Kidney epithelial cell (primary cell): ENCODE measurements around the gene ZNF516. TPM values are rescaled to one million over a fixed set of nuclear protein-coding genes. Genes with fewer than 3 reads are reported as not detected.

Experiments
- DNase-seq: peaks from one replicate; pipeline ENCODE4 v3.0.0-alpha.2; 2010; ENCODE audit warnings: low read depth
- H3K27me3 ChIP-seq: 2 replicates; pipeline ENCODE4 v1.6.0; 2011; ENCODE audit warnings: low read length; ENCODE audit not compliant: control insufficient read depth, insufficient read depth
- H3K36me3 ChIP-seq: 2 replicates; pipeline ENCODE4 v1.5.1; 2011; ENCODE audit warnings: low read length; ENCODE audit not compliant: control insufficient read depth, insufficient read depth
- H3K4me3 ChIP-seq: 2 replicates; pipeline ENCODE4 v1.5.1; 2011; ENCODE audit warnings: low read depth, mild to moderate bottlenecking, control low read depth, low read length
- total RNA-seq: library from RNA; depleted of rRNA; stranded (reverse); fragments of >200 nt; gene quantifications from 2 replicates; pipeline ENCODE4 v1.2.3, GENCODE V29; 2015
- TF ChIP-seq, protein P1 (sequence below): IDR thresholded peaks from 2 replicates; pipeline ENCODE4 v1.5.1; 2011; ENCODE audit warnings: mild to moderate bottlenecking, moderate library complexity, low read length, control low read depth, inconsistent platforms; ENCODE audit not compliant: insufficient read depth, poor library complexity, severe bottlenecking

Gene ZNF516
- total RNA-seq, 1 donor from 2014 or later = 56.1 TPM

DNA sequence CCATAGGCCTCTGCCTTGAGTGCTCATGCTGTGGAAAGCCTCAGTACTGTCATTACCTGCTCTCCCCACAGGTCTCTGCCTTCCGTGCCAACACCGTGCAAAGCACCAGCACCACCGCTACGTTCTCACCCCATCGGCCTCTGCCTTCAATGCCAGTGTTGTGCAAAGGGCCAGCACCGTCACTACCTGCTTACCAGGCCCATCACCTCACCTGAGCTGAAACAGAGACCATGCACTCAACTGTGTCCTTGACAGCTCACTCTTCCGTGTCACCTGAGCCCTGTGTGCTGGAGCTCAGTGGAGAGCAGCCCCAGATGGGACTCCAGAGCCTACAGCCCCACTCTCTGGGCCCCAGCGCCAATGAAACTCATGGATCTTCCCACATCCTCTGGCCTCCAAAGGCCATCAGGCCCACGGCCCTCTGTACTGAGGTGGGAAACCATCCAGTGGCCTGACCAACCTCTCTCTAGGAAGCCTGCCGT is 62.7 kb downstream of the ZNF516 start:
- no peak for DNase-seq
- no peak overlapping the region for H3K4me3 ChIP-seq
- TF ChIP-seq, protein P1, sequence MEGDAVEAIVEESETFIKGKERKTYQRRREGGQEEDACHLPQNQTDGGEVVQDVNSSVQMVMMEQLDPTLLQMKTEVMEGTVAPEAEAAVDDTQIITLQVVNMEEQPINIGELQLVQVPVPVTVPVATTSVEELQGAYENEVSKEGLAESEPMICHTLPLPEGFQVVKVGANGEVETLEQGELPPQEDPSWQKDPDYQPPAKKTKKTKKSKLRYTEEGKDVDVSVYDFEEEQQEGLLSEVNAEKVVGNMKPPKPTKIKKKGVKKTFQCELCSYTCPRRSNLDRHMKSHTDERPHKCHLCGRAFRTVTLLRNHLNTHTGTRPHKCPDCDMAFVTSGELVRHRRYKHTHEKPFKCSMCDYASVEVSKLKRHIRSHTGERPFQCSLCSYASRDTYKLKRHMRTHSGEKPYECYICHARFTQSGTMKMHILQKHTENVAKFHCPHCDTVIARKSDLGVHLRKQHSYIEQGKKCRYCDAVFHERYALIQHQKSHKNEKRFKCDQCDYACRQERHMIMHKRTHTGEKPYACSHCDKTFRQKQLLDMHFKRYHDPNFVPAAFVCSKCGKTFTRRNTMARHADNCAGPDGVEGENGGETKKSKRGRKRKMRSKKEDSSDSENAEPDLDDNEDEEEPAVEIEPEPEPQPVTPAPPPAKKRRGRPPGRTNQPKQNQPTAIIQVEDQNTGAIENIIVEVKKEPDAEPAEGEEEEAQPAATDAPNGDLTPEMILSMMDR = no peak
- H3K27me3 ChIP-seq = no peaks in the 10 kb centered on the region
- H3K36me3 ChIP-seq = peaks cover 2% of the 10 kb centered on the region

DNA sequence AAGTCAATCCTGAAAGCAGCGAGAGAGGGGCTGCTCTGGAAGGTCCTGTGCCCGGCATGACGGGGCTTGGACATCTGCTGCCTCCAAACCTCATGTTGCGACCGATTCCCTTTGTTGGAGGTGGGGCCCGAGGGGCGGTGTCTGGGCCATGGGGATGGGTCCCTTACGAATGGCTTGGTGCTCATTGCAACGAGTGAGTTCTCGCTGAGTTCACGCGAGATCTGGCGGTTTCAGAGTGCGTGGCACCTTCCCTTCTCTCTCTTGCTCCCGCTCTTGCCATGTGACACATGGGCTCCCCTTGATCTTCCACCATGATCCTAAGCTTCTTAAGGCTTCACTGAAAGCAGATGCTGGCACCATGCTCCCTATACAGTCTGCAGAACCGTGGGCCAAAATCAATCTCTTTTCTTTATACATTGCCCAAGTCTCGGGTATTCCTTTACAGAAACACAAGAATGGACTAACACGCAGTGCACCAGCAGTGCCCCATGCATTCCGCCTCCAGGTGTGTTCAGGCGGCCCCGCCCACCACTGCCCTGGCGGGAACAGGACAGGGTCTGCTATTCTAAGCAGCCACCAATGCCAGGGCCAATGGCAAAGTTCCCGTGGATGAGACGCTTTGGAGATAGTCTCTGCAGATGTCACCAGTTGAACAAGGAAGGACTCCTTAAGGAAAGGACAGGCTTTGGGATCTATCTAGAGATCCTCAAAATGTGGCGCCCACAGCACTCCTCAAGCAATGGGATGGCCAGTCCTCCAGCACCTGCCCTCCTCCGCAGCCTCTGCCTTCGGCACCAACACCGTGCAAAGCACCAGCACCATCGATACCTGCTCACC is 63.4 kb downstream of the ZNF516 start:
- DNase-seq = no peak
- H3K4me3 ChIP-seq = no peak overlapping the region
- TF ChIP-seq, protein P1 = no peak
- peaks cover 2% of the 10 kb centered on the region for H3K36me3 ChIP-seq
- no peaks in the 10 kb centered on the region for H3K27me3 ChIP-seq

DNA sequence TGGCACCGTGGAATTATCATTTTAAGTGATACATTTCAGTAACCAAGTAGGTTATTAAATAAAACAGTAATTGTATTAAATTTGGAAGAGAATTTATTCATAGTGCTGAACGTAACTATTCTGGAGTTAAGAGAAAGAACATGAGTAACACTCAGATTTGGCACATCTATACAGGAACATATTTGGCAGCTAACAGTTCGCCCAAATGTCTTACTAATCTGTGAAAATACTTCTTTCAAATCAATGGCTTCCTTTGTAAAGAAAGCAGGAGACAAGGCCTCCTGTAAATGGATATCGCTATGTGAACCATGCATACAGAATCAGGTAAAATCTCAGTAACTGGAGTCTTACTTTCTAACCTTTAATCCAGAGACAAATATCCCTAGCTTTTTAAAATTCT is 64.4 kb downstream of the ZNF516 start:
- TF ChIP-seq, protein P1 = no peak
- DNase-seq = no peak
- Histone ChIP-seq H3K27me3 (no peaks in the 10 kb centered on the region), H3K36me3 (no peaks in the 10 kb centered on the region), H3K4me3 (no peak overlapping the region)

DNA sequence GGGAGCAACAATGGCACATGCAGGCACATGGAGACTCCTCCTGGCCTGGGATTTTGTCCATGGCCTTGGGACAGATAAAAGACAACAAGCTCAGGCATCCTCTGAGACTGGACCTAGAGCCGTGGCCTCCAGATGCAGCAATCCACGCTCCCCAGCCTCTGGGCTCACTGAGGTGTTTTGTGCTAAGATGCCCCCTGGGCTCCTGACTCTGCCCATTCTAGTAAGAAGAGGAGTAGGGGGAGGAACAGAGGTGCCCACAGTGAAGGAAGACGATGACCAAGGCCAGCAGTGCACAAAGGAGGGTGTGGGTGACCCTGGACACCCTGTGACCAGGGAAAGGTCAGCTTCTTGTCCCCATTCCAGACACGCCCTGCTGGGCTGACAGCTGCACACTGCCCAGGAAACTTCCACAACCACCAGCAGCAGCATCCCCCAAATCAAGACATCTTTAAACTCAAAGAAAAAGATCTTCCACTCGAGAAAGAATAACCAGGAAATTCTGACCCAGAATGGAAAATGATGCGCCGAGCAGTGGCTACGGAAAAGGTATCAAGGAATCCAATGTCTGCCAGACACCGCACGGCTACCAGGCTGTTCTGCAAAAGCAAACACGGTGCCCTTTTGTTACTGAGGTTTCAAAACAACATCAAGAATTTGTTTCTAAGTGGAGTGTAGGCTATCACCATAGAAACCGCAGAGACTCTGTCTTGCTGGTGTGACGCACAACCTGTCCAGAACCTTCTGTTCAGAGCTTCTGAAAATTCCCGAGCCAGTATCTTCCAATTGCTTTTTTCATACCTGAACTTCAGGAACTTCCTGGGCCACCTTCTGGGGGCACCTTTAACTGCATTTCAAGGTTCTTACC is 65.5 kb downstream of the ZNF516 start:
- TF ChIP-seq, protein P1 = no peak
- DNase-seq = no peak
- no peak overlapping the region for H3K4me3 ChIP-seq
- H3K36me3 ChIP-seq = no peaks in the 10 kb centered on the region
- H3K27me3 ChIP-seq = no peaks in the 10 kb centered on the region

DNA sequence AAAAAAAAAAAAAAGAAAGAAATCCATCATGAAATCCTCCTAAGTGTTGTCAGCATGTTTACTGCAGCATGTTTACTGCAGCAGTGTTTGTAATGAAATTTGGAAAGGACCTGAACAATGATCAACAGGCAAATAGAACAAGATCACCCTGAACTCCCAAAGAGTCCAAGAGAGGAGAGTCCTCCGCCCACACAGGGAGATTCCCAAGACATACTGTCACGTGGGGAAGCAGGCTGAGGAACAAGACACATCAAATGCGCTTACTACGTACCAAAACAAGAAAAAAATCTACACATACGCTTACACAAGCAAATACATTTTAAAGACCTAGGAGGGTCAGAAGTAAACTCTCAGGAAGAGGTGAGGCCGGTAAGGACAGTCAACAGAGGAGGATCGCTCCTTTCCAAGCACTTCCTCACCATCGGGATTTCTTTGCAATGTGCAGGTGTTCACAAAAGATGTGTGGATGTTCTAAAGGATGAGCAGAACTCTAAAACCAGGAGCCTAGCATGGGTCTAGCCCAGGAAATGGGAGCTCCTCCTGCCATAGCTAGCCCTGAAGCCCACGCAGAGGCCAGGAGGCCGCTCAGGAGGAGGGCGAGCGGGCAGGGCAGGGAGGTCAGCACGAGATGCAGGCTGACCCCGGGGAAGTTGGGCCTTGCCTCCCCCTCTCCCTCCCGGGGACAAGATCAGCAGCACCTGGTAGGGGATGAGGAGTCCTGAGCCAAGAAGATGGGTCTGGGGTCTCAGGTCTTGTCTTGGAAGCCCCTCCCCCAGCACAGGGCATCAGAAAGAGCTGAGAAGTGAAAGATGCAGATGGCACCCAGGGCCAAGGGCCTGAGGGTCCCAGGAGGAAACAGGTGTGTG is 66.4 kb downstream of the ZNF516 start:
- Histone ChIP-seq H3K4me3 (no peak overlapping the region), H3K27me3 (no peaks in the 10 kb centered on the region), H3K36me3 (no peaks in the 10 kb centered on the region)
- DNase-seq = no peak
- TF ChIP-seq, protein P1 = no peak
